ENCODE measurements around the gene RPN2.

The RPN2 gene

DNA sequence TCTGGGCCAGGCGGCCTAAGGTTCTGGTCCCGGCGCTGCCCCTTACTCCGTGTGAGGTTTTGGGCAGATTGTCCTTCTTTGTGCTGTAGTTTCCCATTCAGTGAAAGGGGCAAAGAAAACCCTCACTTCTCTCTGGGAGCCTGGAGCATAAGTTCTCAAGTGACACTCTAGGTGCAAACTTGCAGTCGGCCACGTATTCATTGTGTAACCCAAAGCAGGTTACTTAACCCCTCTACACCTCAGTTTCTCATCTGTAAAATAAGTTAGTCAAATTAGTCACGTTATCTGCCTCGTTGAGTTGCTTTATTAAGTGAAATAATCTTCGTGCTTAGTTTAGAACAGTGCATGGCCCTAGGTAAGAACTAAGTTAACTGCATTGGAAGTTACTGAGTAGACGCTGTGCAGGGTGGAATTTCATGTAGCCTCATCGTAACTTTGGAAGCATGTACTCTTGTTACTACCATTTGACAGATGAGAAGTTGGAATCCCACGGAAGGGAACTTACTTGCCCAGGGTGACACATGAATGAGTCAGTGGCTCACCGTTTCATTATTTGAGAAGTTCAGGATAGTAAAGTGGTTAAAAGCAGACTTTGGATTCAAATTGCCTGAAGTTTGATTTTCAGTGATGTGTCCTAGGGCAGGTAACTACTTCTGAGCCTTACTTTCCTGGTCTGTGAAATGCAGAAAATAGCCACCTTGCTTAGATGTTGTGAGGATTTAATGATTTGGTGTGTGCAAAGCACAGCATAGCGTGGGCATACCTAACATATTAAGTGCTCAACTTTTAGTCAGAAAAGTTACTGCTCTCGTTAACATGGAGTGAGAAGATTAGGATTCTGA lies 774 bp downstream of the RPN2 start:
- Histone ChIP-seq H3K4me3 (peak overlapping the region; percentile 98), H3K27ac (peak overlapping the region; percentile 79 to 96)
- no peak for TF ChIP-seq CTCF (IDR thresholded peaks at IDR 0.05)
- DNase-seq (ENCODE audit: low spot score): no peak

DNA sequence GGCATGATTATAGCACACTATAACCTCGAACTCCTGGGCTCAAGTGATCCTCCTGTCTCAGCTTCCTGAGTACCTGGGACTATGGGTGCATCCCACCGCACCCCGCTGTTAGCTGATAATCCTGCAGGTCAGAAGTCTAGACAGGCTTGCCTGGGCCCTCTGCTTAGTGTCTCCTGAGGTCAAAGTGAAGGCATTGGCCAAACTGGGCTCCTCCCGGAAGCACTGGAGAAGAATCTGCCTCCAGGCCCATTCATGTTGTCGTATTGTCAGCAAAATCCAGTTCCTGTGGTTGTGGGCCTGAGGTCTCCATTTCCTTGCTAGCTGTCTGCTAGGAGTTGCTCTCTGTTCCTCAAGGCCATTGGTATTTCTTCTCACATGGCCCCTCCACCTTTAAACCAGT lies 6.6 kb downstream of the RPN2 start:
- peak; percentile 62 for DNase-seq (ENCODE audit: low spot score)
- Histone ChIP-seq H3K4me3 (no peak overlapping the region), H3K27ac (peak overlapping the region in 1 of 2 donors; percentile 0)
- TF ChIP-seq CTCF (IDR thresholded peaks at IDR 0.05): no peak

- peak; percentile 35 for DNase-seq (ENCODE audit: low spot score)
- Histone ChIP-seq H3K27ac (no peak overlapping the region), H3K4me3 (no peak overlapping the region)
- TF ChIP-seq CTCF (IDR thresholded peaks at IDR 0.05): no peak
Observed at GRCh38 chr20:37188787-37189186, 9.7 kb downstream of the RPN2 start.

DNA sequence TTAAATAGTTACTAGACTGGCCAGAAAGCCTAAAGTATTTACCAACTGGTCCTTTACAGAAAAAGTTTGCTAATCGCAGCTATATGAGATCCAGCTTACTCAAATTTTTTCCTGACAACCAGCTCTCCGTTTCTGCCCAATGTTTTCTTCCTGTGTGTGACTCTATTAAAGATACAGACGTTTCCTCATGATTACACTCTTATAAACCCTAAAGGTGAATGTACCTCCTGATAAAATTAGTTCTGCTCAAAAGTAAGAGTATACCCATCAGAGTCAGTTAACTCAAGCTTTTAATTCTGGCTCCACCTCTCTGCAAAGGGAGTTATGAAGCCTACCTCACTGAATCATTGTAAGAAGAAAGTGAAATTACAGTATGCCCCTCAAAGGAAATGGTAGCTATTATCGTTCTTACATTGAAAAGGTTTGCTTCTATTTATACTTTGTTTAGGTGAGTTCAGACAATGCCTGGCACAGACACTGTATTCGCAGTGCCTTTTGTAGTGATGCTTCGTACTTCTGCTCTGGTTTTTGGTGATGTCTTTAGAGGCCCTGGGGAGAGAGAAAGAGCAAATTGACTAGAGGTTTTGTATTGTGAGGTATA lies 10.4 kb downstream of the RPN2 start:
- TF ChIP-seq CTCF (IDR thresholded peaks at IDR 0.05): no peak
- H3K27ac ChIP-seq: no peak overlapping the region
- no peak overlapping the region for H3K4me3 ChIP-seq
- no peak for DNase-seq (ENCODE audit: low spot score)

DNA sequence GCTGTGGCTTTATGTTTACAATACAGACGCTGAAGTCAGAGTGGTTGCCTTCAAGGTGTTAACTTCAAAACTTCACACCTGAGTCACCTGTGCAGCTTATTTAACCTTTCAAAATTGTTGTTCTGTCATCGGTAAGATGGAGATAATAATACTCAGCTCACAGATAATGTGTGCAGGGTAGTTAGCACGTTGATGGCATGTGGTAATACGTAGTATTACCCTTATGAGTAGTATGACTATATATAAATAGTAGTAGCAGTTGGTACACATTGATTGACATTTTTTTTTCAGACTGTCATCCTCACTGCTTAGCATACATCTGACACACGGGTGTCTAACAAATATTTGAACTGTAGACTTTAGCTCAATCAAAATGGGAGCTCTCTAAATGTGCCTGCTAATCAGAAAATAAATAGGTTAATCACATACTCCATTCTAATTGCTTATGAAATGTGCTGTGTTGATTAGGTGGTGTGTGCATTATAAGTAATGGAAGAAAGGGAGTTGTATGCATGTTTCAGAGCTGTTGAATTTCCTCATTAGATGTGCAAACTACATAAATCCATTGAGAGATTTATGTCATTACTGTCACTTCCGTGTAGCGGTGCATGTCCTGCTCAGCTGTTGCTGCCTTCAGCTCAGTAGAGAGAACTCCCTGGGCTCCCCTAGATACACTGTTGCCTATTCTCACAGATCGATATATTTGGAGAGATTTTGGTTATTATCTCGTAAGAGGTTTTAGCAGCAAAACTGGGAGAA lies 11.4 kb downstream of the RPN2 start:
- no peak for TF ChIP-seq CTCF (IDR thresholded peaks at IDR 0.05)
- no peak overlapping the region for H3K27ac ChIP-seq
- no peak overlapping the region for H3K4me3 ChIP-seq
- DNase-seq (ENCODE audit: low spot score): no peak

GRCh38 chr20:37192137-37192854 lies 13.2 kb downstream of the RPN2 start:
- Histone ChIP-seq H3K4me3 (no peak overlapping the region), H3K27ac (peak overlapping the region in 1 of 2 donors; percentile 14)
- DNase-seq (ENCODE audit: low spot score): peak; percentile 86
- TF ChIP-seq CTCF (IDR thresholded peaks at IDR 0.05): peak; percentile 76
